CD14-positive monocyte (primary cell): ENCODE data around the gene ABCB8. TPM values are rescaled to one million over a fixed set of nuclear protein-coding genes. Genes with fewer than 3 reads are reported as not detected.

ENCODE experiments used
- DNase-seq, 3 donors: peaks; one replicate each; pipeline ENCODE4 v3.0.0-alpha.2; 2011 to 2022
- H2AFZ ChIP-seq: 2 replicates; pipeline ENCODE4 v1.6.0; 2012; ENCODE audit warnings: mild to moderate bottlenecking, low read depth, low read length, inconsistent platforms; ENCODE audit not compliant: insufficient read depth, poor library complexity, severe bottlenecking
- H3K27ac ChIP-seq, 2 donors: 1 replicate in 1 of 2; 2 replicates in 1 of 2; pipeline ENCODE4 v1.5.1; 2012 to 2013; ENCODE audit warnings: low read length in 2 of 2, control low read depth in 1 of 2, inconsistent platforms in 1 of 2, low read depth in 1 of 2, mild to moderate bottlenecking in 1 of 2
- H3K27me3 ChIP-seq, 2 donors: one replicate each; pipeline versions ENCODE4 v1.6.0 to v1.6.1; 2011 to 2013; ENCODE audit warnings: low read length in 2 of 2; ENCODE audit not compliant: control insufficient read depth in 2 of 2, insufficient read depth in 2 of 2
- H3K36me3 ChIP-seq, 2 donors: replicated peaks in 1 of 2; 1 replicate in 1 of 2; 2 replicates in 1 of 2; pipeline versions ENCODE4 v1.5.1 to v1.6.1; 2012 to 2013; ENCODE audit warnings: low read length in 2 of 2, control low read depth in 1 of 2, inconsistent platforms in 1 of 2, mild to moderate bottlenecking in 1 of 2; ENCODE audit not compliant: insufficient read depth in 2 of 2, control insufficient read depth in 1 of 2
- H3K4me1 ChIP-seq, 2 donors: 1 replicate in 1 of 2; 2 replicates in 1 of 2; pipeline versions ENCODE4 v1.5.1 to v1.6.1; 2012 to 2013; ENCODE audit warnings: low read length in 2 of 2, control low read depth in 1 of 2, inconsistent platforms in 1 of 2, mild to moderate bottlenecking in 1 of 2, moderate library complexity in 1 of 2; ENCODE audit not compliant: insufficient read depth in 2 of 2, control insufficient read depth in 1 of 2
- H3K4me2 ChIP-seq: replicated peaks from 2 replicates; pipeline ENCODE3; 2012; ENCODE audit warnings: low read length, moderate library complexity, mild to moderate bottlenecking; ENCODE audit not compliant: poor library complexity, severe bottlenecking; ENCODE audit errors: extremely low read depth
- H3K4me3 ChIP-seq, 3 experiments: fragments of 200-600 bp in 1 of 3; sonication (generic) in 1 of 3; replicated peaks in 1 of 3; 1 replicate in 2 of 3; 2 replicates in 1 of 3; pipeline ENCODE4 v1.5.1; 2011 to 2013; ENCODE audit warnings: low read length in 3 of 3, mild to moderate bottlenecking in 3 of 3, control low read depth in 2 of 3, low read depth in 2 of 3, inconsistent platforms in 1 of 3, moderate library complexity in 1 of 3
- H3K79me2 ChIP-seq: 2 replicates; pipeline ENCODE4 v1.6.0; 2012; ENCODE audit warnings: mild to moderate bottlenecking, control low read depth, inconsistent platforms, low read length, moderate library complexity; ENCODE audit not compliant: insufficient read depth
- H3K9ac ChIP-seq: 2 replicates; pipeline ENCODE4 v1.6.0; 2017; ENCODE audit warnings: low read length, mild to moderate bottlenecking; ENCODE audit not compliant: insufficient read depth, poor library complexity, severe bottlenecking
- H3K9me3 ChIP-seq, 2 donors: replicated peaks in 1 of 2; 1 replicate in 1 of 2; 2 replicates in 1 of 2; pipeline versions ENCODE4 v1.5.1 to v1.6.1; 2012 to 2013; ENCODE audit warnings: low read length in 2 of 2, control low read depth in 1 of 2; ENCODE audit not compliant: control insufficient read depth in 1 of 2, insufficient read depth in 1 of 2
- H4K20me1 ChIP-seq: 2 replicates; pipeline ENCODE4 v1.6.0; 2012; ENCODE audit warnings: mild to moderate bottlenecking, low read length, control low read depth, moderate library complexity; ENCODE audit not compliant: insufficient read depth
- H3K27ac Mint-ChIP-seq, 7 donors: one replicate each; pipeline ENCODE4 v1.8.0; 2020; ENCODE audit warnings: mild to moderate bottlenecking in 7 of 7, mixed read lengths in 7 of 7, moderate library complexity in 6 of 7, inconsistent platforms in 2 of 7
- H3K27me3 Mint-ChIP-seq, 3 donors: one replicate each; pipeline ENCODE4 v1.8.0; 2021 to 2022; ENCODE audit warnings: low read depth in 3 of 3, mild to moderate bottlenecking in 3 of 3, mixed read lengths in 3 of 3, moderate library complexity in 3 of 3, inconsistent platforms in 1 of 3
- H3K36me3 Mint-ChIP-seq, 2 donors: one replicate each; pipeline ENCODE4 v1.8.0; 2020; ENCODE audit warnings: mixed read lengths in 2 of 2, inconsistent platforms in 1 of 2, mild to moderate bottlenecking in 1 of 2
- H3K4me1 Mint-ChIP-seq: one replicate; pipeline ENCODE4 v1.8.0; 2020; ENCODE audit warnings: mild to moderate bottlenecking, mixed read lengths
- H3K4me3 Mint-ChIP-seq, 2 donors: one replicate each; pipeline ENCODE4 v1.8.0; 2020; ENCODE audit warnings: mild to moderate bottlenecking in 2 of 2, mixed read lengths in 2 of 2, moderate library complexity in 1 of 2
- H3K9me3 Mint-ChIP-seq, 7 donors: one replicate each; pipeline ENCODE4 v1.8.0; 2020 to 2022; ENCODE audit warnings: mixed read lengths in 7 of 7, mild to moderate bottlenecking in 6 of 7, moderate library complexity in 6 of 7, inconsistent platforms in 2 of 7
- CTCF ChIP-seq: fragments of 200-600 bp; IDR thresholded peaks from one replicate; pipeline ENCODE4 v1.8.0; 2022; ENCODE audit warnings: antibody characterized with exemption, mild to moderate bottlenecking
- WGBS: methylation state at CpG from one replicate; pipeline ENCODE4 v1.1.5; 2013; ENCODE audit warnings: missing lambda C conversion rate; ENCODE audit not compliant: insufficient coverage; 5-methylcytosine and 5-hydroxymethylcytosine counted together
- intact Hi-C, 2 donors: fragments of 100-400 bp; cut with micrococcal nuclease; formaldehyde crosslinking; loops; one replicate each; pipeline versions ENCODE4 v1.15.0 to v1.15.1; 2023
- polyA plus RNA-seq, 3 donors: library from polyadenylated mRNA; depleted of rRNA in 1 of 3; unstranded in 2 of 3; stranded (reverse) in 1 of 3; fragments of 300-500 nt in 2 of 3; fragments of >200 nt in 1 of 3; fragmentation: Illumina TruSeq in 2 of 3; gene quantifications; 1 replicate in 2 of 3; 2 replicates in 1 of 3; pipeline ENCODE4 v1.2.3, GENCODE V29; 2012 to 2021

The ABCB8 gene
- polyA plus RNA-seq, 3 donors, result 9.3 to 19.9 (median 9.5) TPM

GRCh38 chr7:151009327-151010036 is 18.8 kb upstream of the ABCB8 start:
- TF ChIP-seq CTCF, result no peak
- 88% methylated on average over 19 of the region's 22 CpGs for WGBS
- peak overlapping the region in 1 of 2 donors; percentile 21 for H3K4me3 Mint-ChIP-seq

GRCh38 chr7:151010037-151010306 is 18.3 kb upstream of the ABCB8 start:
- Histone ChIP-seq H3K4me1 (peaks cover 34 to 52% of the 10 kb centered on the region in 2 donors), H3K27me3 (peaks cover 2 to 43% of the 10 kb centered on the region in 2 donors), H3K27ac (no peak overlapping the region), H3K4me3 (no peak overlapping the region), H3K4me2 (no peak overlapping the region), H3K79me2 (no peaks in the 10 kb centered on the region), H2AFZ (peak overlapping the region; percentile 46), H3K9ac (no peak overlapping the region), H3K36me3 (no peaks in the 10 kb centered on the region), H4K20me1 (no peaks in the 10 kb centered on the region), H3K9me3 (peaks cover 0 to 4% of the 10 kb centered on the region in 2 donors)
- intact Hi-C loops, result loop anchor here in 1 of 2 donors (5.0 kb wide), 1 partner anchor 102 kb away; no protein-coding TSS in a partner anchor
- Mint-ChIP-seq H3K4me3 (no peak overlapping the region), H3K9me3 (peaks cover 0 to 5% (median 0%) of the 10 kb centered on the region in 7 donors), H3K27me3 (peaks cover 47 to 73% (median 49%) of the 10 kb centered on the region in 3 donors), H3K27ac (no peak overlapping the region), H3K4me1 (peaks cover 47% of the 10 kb centered on the region), H3K36me3 (peaks cover 0 to 5% of the 10 kb centered on the region in 2 donors)
- TF ChIP-seq CTCF, result no peak
- WGBS, result 46% methylated on average over 4 of the region's 7 CpGs
- no peak for DNase-seq

More at GRCh38 chr7:151009327-151010036, 18.8 kb upstream of the ABCB8 start:
- no peaks in the 10 kb centered on the region for H3K79me2 ChIP-seq
- peaks cover 32 to 47% of the 10 kb centered on the region in 2 donors for H3K4me1 ChIP-seq
- no peaks in the 10 kb centered on the region for H4K20me1 ChIP-seq
- H3K9ac ChIP-seq, result no peak overlapping the region
- DNase-seq, result no peak
- intact Hi-C loops, result loop anchor here in 1 of 2 donors (5.0 kb wide), 1 partner anchor 103 kb away; no protein-coding TSS in a partner anchor
- Mint-ChIP-seq H3K36me3 (peaks cover 0 to 5% of the 10 kb centered on the region in 2 donors), H3K9me3 (peaks cover 0 to 5% (median 0%) of the 10 kb centered on the region in 7 donors), H3K27me3 (peaks cover 47 to 74% (median 49%) of the 10 kb centered on the region in 3 donors), H3K4me1 (peaks cover 42% of the 10 kb centered on the region), H3K27ac (no peak overlapping the region)
- no peak overlapping the region for H2AFZ ChIP-seq
- no peak overlapping the region for H3K4me3 ChIP-seq
- H3K4me2 ChIP-seq, result no peak overlapping the region
- no peaks in the 10 kb centered on the region for H3K36me3 ChIP-seq
- H3K27ac ChIP-seq, result no peak overlapping the region
- H3K27me3 ChIP-seq, result peaks cover 2 to 43% of the 10 kb centered on the region in 2 donors
- peaks cover 0 to 4% of the 10 kb centered on the region in 2 donors for H3K9me3 ChIP-seq
